GM23248 (cell line): ENCODE results near the gene CCDC150.

Experiments used
- EZH2 ChIP-seq: fragments of 200-600 bp; sonication (generic); IDR thresholded peaks from 2 replicates; pipeline ENCODE4 v1.6.1; 2018; ENCODE audit warnings: antibody characterized with exemption, mild to moderate bottlenecking; ENCODE audit not compliant: insufficient read depth, poor library complexity, severe bottlenecking
- EZH2phosphoT487 ChIP-seq: fragments of 200-600 bp; sonication (generic); IDR thresholded peaks from 2 replicates; pipeline ENCODE4 v1.6.1; 2018; ENCODE audit warnings: antibody characterized with exemption, moderate library complexity, mild to moderate bottlenecking, low read depth; ENCODE audit not compliant: insufficient read depth

- TF ChIP-seq EZH2 (no peak), EZH2phosphoT487 (no peak)
Measured at GRCh38 chr2:196681510-196681909, 42.0 kb downstream of the CCDC150 start.
